ENCODE results near the gene TUBGCP2.
"Not testable (repeated sequence)": the region's sequence is repeated elsewhere in the genome, so short reads cannot be mapped to it uniquely, and the experiment has no call there.

TUBGCP2 gene

DNA sequence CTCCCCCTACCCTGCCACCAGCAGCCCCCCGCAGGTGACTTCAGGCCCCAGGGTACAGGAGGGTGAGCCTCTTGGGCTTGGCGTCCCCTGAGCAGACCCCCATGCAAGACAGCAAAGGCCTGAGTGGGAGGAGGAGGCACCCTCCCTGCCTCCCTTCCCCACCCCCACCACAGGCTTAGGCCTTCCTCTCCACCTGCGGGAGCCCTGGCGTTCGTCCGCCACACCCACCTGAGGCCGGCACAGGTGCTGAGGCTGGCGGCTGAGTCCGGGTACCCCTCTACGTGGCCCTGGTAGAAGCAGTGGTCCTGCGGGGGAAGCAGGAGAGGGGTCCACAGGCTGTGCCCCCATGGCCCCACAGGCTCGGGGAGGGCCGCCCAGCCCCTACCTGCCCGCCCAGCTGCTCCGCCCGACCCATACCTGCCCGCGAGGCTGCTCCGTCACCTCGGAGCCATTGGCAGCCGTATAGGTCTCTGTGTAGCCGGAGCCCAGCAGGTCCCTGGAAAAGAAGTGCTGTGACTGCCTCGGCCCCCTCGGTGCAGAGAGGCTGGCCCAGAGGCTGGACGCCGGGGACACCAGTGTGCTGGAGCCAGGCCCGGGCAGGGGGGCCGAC, 35.0 kb downstream of the TUBGCP2 start:
- peaks cover 4% of the 10 kb centered on the region for H3K36me3 ChIP-seq (ENCODE audit: insufficient read depth, low read length)
- H3K9me3 ChIP-seq (ENCODE audit: low read length) = no peaks in the 10 kb centered on the region
- no peak overlapping the region for H3K4me3 ChIP-seq (ENCODE audit: low read length)
- no peak overlapping the region for H2AFZ ChIP-seq (ENCODE audit: low read depth, low read length)
- H3K4me1 ChIP-seq (ENCODE audit: insufficient read depth, low read length) = peaks cover 13% of the 10 kb centered on the region
- no peaks in the 10 kb centered on the region for H3K27me3 ChIP-seq (ENCODE audit: insufficient read depth, low read length)

DNA sequence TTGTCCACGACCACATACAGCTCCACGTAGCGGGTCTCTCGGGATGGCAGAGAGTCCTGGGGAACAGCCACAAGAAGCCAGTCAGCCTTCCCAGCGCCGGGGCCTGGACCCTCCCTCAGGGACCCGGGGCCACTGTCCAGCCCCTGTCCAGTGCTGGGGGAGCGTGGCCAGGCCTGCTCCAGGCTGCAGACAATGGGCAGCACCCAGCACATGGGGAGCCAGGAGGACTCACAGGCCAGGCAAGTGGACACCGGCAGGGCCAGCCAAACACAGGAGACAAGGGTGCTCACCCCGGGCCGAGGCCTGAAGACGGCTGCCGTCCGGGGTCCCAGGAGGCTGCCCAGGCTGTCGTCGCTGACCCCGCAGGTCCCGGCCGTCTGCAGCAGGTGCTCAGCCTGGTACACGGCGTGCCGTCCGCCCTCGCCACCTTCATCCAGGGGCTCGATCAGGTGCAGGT, 35.7 kb downstream of the TUBGCP2 start:
- no peak overlapping the region for H2AFZ ChIP-seq (ENCODE audit: low read depth, low read length)
- no peaks in the 10 kb centered on the region for H3K27me3 ChIP-seq (ENCODE audit: insufficient read depth, low read length)
- H3K36me3 ChIP-seq (ENCODE audit: insufficient read depth, low read length) = peaks cover 5% of the 10 kb centered on the region
- H3K4me1 ChIP-seq (ENCODE audit: insufficient read depth, low read length) = peaks cover 13% of the 10 kb centered on the region
- H3K4me3 ChIP-seq (ENCODE audit: low read length) = no peak overlapping the region
- H3K9me3 ChIP-seq (ENCODE audit: low read length) = no peaks in the 10 kb centered on the region

DNA sequence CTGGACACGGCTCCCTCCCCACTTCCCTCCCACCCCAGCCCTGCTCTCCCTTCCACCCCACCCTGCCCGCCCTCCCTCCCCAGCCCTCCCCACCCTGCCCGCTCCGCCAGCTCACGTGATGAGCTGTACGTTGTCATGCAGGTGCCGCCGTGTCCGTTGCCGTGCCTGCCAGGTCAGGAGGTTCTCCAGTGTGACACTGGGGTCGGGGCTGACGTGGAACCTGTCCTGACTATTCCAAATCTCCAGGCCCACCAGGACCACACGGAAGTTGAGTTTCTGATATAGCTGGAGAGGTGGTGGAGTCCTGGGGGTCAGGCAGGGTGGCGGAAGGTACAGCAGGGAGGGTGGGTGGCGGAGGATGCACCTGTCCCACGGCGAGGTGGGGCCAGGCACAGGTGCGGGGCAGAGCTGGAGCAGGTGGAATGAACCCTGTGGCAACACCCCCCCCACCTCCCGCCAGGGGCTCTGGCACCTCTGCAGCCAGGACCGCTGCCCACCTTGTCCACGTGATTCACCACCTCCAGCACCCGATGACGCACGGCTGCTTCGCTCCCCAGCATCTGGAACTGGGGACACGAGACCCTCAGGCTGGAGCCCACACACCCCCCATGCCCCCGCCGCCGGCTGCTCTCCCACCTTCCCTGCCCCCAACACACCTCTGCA, 36.2 kb downstream of the TUBGCP2 start:
- Histone ChIP-seq H2AFZ (ENCODE audit: low read depth, low read length) (no peak overlapping the region), H3K9me3 (ENCODE audit: low read length) (no peaks in the 10 kb centered on the region), H3K36me3 (ENCODE audit: insufficient read depth, low read length) (peaks cover 5% of the 10 kb centered on the region), H3K4me3 (ENCODE audit: low read length) (no peak overlapping the region), H3K4me1 (ENCODE audit: insufficient read depth, low read length) (peaks cover 13% of the 10 kb centered on the region), H3K27me3 (ENCODE audit: insufficient read depth, low read length) (no peaks in the 10 kb centered on the region)

DNA sequence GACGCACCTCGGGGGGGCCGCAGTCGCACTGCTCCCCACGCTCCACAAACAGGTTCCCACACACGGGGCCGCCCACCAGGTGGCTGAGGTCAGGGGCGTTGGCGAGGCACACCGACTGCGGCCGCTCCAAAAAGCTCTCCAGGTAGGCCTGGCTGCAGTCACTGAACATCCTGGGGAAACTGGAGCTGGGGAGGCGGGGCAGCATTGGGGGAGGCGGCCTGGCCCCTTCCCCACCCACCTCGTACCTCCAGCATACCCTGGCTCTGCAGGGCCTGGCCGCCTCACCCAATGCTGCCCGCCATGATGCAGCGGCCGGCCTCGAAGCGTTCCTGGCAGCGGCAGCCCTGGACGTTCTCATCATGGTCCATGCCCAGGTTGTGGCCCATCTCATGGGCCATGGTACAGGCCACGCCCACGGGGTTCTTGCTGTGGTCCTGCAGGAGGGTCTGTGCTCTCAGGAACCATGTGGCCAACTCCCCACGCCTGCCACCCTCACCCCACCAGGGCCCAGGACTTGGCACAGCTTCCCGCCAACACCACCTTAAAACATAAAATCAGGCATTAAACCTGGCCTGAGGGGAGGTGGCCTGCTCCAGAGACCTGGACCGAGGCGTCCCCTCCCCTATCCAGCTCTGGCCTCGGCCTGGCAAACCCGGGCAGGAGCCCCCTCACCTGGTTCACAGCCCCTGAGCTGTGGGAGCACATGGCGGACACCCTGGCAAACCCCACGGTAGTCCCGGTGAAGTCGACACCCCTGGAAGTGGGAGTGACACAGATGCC, 37.0 kb downstream of the TUBGCP2 start:
- H3K27me3 ChIP-seq (ENCODE audit: insufficient read depth, low read length) = no peaks in the 10 kb centered on the region
- H3K36me3 ChIP-seq (ENCODE audit: insufficient read depth, low read length) = peaks cover 5% of the 10 kb centered on the region
- no peak overlapping the region for H3K4me3 ChIP-seq (ENCODE audit: low read length)
- no peak overlapping the region for H2AFZ ChIP-seq (ENCODE audit: low read depth, low read length)
- H3K9me3 ChIP-seq (ENCODE audit: low read length) = no peaks in the 10 kb centered on the region
- H3K4me1 ChIP-seq (ENCODE audit: insufficient read depth, low read length) = peaks cover 13% of the 10 kb centered on the region

DNA sequence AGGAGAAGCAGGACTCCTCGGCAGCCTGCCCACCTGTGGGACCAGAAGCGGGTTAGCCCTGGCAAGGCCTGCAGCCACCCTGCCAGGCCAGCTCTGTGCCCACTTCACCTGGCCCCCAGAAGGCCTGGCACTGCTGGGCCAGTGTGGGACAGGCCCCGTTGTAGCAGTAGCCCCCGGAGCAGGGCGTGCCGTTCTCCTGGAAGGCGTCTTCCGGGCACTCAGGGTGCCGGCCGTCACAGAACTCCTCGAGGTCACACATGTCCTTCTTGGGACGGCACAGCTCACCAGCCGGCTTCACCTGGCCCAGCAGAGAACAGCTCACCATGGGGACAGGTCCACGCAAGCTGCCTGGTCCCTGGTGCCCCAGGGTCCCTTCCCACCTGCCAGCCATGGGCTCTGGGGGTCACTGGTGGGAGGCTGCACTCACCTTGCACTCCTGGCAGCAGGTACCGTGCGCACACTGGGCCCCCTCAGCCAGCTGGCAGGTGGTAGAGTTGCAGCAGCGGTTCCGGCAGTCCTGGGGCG, 37.8 kb downstream of the TUBGCP2 start:
- no peaks in the 10 kb centered on the region for H3K9me3 ChIP-seq (ENCODE audit: low read length)

DNA sequence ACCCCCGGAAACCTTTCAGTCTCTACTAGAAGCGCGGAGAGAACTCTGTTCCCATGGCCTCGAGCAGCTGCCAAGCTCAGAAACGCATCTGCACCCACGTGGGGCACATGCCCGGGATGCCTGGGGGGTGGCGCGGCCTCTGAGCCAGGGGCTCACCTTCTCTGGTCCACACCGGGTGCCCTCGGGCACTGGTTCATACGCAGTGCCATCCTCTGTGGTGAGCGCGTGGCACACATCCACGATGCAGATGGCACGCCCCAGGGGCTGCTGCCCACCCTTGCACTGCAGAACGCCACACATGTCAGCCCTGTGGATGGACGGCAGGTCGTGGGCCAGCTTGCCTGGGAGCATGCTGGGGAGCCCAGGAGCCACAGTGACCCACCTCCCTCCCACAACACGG, 38.5 kb downstream of the TUBGCP2 start:
- no peaks in the 10 kb centered on the region for H3K9me3 ChIP-seq (ENCODE audit: low read length)
- H3K4me1 ChIP-seq (ENCODE audit: insufficient read depth, low read length) = peaks cover 6% of the 10 kb centered on the region
- peaks cover 5% of the 10 kb centered on the region for H3K36me3 ChIP-seq (ENCODE audit: insufficient read depth, low read length)

More for the DNA sequence above, 37.8 kb downstream of the TUBGCP2 start:
- Histone ChIP-seq H3K4me1 (ENCODE audit: insufficient read depth, low read length) (peaks cover 13% of the 10 kb centered on the region), H2AFZ (ENCODE audit: low read depth, low read length) (no peak overlapping the region), H3K4me3 (ENCODE audit: low read length) (no peak overlapping the region), H3K36me3 (ENCODE audit: insufficient read depth, low read length) (peaks cover 5% of the 10 kb centered on the region), H3K27me3 (ENCODE audit: insufficient read depth, low read length) (no peaks in the 10 kb centered on the region)

DNA sequence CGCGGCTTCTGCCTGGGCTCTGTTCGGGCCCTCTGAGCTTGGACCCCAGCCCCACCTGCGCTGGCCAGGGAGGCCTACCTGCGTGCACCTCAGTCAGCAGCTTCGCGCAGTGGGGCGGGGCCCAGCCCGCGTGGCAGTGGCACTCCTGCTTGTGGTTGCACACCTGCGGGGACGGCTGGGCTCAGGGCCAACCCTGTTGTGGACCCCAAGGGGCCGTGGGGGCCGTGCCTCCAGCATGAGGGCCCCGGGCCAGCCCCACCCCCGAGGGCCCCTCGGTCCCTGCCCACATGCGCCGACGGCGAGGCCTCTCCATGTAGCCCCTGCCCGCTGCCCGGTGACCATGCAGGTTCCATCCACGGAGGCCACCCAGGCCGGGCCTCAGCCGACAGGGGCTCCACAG, 39.3 kb downstream of the TUBGCP2 start:
- peaks cover 5% of the 10 kb centered on the region for H3K36me3 ChIP-seq (ENCODE audit: insufficient read depth, low read length)
- H3K4me3 ChIP-seq (ENCODE audit: low read length) = no peak overlapping the region
- H3K27me3 ChIP-seq (ENCODE audit: insufficient read depth, low read length) = no peaks in the 10 kb centered on the region
- H3K9me3 ChIP-seq (ENCODE audit: low read length) = no peaks in the 10 kb centered on the region
- H2AFZ ChIP-seq (ENCODE audit: low read depth, low read length) = no peak overlapping the region
- H3K4me1 ChIP-seq (ENCODE audit: insufficient read depth, low read length) = no peaks in the 10 kb centered on the region

More for the DNA sequence above, 38.5 kb downstream of the TUBGCP2 start:
- H2AFZ ChIP-seq (ENCODE audit: low read depth, low read length) = no peak overlapping the region
- no peak overlapping the region for H3K4me3 ChIP-seq (ENCODE audit: low read length)
- no peaks in the 10 kb centered on the region for H3K27me3 ChIP-seq (ENCODE audit: insufficient read depth, low read length)

DNA sequence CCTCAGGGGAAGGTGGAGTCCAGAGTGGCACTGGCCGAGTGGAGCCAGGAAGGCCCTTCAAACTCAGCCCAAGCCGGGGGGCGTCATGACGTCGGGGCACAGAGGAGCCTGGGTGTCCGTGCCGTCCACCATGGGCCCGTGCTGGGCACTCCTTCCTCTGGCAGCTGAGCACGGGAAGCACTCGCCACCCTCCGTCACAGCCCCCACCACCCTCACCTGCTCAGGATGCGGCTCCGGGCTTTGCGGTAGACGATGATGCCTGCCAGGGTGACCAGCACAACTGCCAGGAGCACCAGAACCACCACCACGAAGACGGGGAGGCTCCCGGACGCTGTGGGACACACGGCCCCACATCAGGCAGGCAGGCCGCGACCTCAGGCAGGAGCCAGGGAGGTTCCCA, 40.1 kb downstream of the TUBGCP2 start:
- Histone ChIP-seq H3K27me3 (ENCODE audit: insufficient read depth, low read length) (no peaks in the 10 kb centered on the region), H3K36me3 (ENCODE audit: insufficient read depth, low read length) (peaks cover 5% of the 10 kb centered on the region), H3K4me1 (ENCODE audit: insufficient read depth, low read length) (peaks cover under 1% of the 10 kb centered on the region), H3K9me3 (ENCODE audit: low read length) (no peaks in the 10 kb centered on the region), H2AFZ (ENCODE audit: low read depth, low read length) (no peak overlapping the region), H3K4me3 (ENCODE audit: low read length) (no peak overlapping the region)

DNA sequence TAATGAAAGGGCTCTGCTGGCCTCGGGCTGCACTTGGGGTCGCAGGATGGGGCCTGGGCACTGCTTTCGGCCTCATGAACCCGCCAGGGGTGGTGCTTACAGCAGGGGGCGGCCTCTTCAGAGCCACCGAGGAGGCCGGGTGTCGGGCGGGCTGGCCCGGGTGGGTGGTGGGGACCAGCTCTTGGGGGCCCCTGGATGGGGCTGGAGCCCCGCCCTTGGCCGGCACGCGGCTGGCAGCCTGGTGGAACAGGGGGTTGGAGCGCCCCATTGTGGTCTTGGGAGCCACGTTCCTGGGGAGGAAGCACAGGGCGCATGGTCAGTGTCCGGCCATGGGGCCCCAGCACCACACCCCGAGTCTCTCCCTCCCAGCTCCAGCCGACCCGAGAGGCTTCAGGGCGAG, 40.8 kb downstream of the TUBGCP2 start:
- Histone ChIP-seq H3K4me3 (ENCODE audit: low read length) (no peak overlapping the region), H3K36me3 (ENCODE audit: insufficient read depth, low read length) (peaks cover 5% of the 10 kb centered on the region), H3K27me3 (ENCODE audit: insufficient read depth, low read length) (no peaks in the 10 kb centered on the region), H3K9me3 (ENCODE audit: low read length) (no peaks in the 10 kb centered on the region), H3K4me1 (ENCODE audit: insufficient read depth, low read length) (peaks cover 7% of the 10 kb centered on the region), H2AFZ (ENCODE audit: low read depth, low read length) (no peak overlapping the region)

DNA sequence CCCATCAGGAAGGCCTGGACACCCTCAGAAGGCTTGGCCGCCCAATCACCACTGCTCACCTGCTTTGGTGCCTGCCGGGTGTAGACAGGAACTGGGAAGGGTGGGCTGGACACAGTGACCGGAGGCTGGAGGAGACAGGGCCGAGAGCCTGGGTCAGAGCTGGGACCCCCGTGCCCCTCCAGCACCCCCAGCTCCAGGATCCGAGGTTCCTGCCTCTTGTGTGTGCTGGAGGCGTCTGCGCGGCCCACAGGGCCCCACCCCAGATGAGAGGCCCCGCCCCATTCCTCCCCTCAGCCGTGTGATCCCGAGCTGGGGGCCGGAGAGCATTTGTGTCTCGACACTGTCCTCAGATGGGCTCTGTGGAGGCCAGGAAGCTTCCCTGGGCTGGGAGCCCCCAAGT, 41.4 kb downstream of the TUBGCP2 start:
- no peak overlapping the region for H3K4me3 ChIP-seq (ENCODE audit: low read length)
- H3K9me3 ChIP-seq (ENCODE audit: low read length) = no peaks in the 10 kb centered on the region
- H3K27me3 ChIP-seq (ENCODE audit: insufficient read depth, low read length) = no peaks in the 10 kb centered on the region
- H3K36me3 ChIP-seq (ENCODE audit: insufficient read depth, low read length) = peaks cover 5% of the 10 kb centered on the region
- peaks cover 13% of the 10 kb centered on the region for H3K4me1 ChIP-seq (ENCODE audit: insufficient read depth, low read length)
- no peak overlapping the region for H2AFZ ChIP-seq (ENCODE audit: low read depth, low read length)

DNA sequence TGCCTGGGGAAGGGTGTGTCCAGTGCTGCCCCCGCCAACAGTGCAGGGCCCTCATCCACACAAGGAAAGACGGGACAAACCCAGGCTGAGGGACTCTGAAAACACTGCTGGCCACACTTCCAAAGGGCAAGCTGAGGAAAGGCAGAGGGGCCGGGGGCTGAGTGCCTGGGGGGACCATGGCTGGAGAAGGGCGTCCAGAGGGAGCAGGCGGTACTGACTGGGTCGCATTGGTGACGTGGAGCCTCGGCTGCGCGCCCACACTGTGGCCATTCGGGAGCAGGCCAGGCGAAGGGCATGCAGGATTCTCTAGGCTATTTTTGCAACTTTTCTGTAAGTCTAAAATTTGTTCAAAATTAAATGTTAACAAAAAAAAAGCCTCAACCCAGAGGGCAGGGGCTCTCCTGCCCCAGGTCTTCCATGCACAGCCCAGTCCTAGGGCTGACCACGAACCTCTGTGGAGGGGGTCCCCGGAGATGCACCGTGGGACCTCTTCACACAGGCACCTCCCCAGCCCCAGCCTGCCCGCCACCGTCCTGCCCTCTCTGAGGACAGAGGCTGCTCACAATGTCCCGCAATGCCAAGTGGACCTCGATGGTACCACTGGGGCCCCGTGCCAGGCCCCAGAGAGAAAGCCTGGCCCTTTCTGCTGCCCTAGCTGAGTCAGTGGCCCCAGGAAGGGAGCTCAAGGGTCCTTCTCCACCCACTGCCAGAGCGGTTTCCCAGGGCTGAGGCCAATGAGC, 42.4 kb downstream of the TUBGCP2 start:
- Histone ChIP-seq H2AFZ (ENCODE audit: low read depth, low read length) (no peak overlapping the region), H3K36me3 (ENCODE audit: insufficient read depth, low read length) (peaks cover 5% of the 10 kb centered on the region), H3K4me3 (ENCODE audit: low read length) (no peak overlapping the region), H3K9me3 (ENCODE audit: low read length) (no peaks in the 10 kb centered on the region), H3K27me3 (ENCODE audit: insufficient read depth, low read length) (no peaks in the 10 kb centered on the region), H3K4me1 (ENCODE audit: insufficient read depth, low read length) (peaks cover 18% of the 10 kb centered on the region)

DNA sequence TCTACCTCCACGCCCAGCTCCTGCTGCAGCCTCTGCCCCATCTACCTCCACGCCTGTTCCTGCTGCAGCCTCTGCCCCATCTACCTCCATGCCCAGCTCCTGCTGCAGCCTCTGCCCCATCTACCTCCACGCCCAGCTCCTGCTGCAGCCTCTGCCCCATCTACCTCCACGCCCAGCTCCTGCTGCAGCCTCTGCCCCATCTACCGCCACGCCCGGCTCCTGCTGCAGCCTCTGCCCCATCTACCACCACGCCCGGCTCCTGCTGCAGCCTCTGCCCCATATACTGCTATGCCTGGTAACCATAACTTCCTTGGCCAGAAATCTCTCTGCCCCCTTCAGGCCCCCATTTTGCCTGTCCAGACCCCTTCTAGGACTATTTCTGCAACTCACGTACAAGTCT, 43.6 kb downstream of the TUBGCP2 start:
- not testable (repeated sequence) for H2AFZ ChIP-seq (ENCODE audit: low read depth, low read length); H3K36me3 ChIP-seq (ENCODE audit: insufficient read depth, low read length); H3K9me3 ChIP-seq (ENCODE audit: low read length); H3K4me3 ChIP-seq (ENCODE audit: low read length); H3K27me3 ChIP-seq (ENCODE audit: insufficient read depth, low read length)
- H3K4me1 ChIP-seq (ENCODE audit: insufficient read depth, low read length) = peaks cover 25% of the 10 kb centered on the region

All from neuron (in vitro differentiated cells).